ENCODE data around the gene TMEM182.

- TF ChIP-seq POLR2A (IDR thresholded peaks at IDR 0.05; ENCODE audit: low read depth, low read length) (no peak), CTCF (conservative IDR thresholded peaks at IDR 0.05; ENCODE audit: low read depth, low read length) (no peak), SMC3 (IDR thresholded peaks at IDR 0.05; ENCODE audit: low read depth, low read length) (no peak), RAD21 (IDR thresholded peaks at IDR 0.05; ENCODE audit: low read length) (no peak), MXI1 (IDR thresholded peaks at IDR 0.05; ENCODE audit: borderline replicate concordance, low read depth, low read length) (no peak)
Measured at GRCh38 chr2:102771114-102771513, 9.3 kb downstream of the TMEM182 start.

Data from IMR-90 (cell line).